ENCODE results near the gene DCP1A.

Gene DCP1A

DNA sequence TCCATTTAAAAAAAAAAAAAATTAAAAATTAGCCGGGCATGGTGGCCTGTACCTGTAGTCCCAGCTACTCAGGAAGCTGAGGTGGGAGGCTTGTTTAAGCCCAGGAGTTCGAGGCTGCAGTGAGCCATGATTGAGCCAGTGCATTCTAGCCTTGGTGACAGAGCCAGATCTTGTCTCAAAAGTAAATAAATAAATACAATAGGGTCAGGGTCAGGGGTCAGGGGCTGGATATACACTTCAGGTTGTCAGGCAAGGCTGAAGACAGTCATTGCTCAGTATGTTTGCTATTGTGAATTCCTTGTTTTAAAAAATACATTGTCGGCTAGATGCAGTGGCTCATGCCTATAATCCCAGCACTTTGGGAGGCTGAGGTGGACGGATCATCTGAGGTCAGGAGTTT, 83.4 kb downstream of the DCP1A start:
- TF ChIP-seq, protein P1, sequence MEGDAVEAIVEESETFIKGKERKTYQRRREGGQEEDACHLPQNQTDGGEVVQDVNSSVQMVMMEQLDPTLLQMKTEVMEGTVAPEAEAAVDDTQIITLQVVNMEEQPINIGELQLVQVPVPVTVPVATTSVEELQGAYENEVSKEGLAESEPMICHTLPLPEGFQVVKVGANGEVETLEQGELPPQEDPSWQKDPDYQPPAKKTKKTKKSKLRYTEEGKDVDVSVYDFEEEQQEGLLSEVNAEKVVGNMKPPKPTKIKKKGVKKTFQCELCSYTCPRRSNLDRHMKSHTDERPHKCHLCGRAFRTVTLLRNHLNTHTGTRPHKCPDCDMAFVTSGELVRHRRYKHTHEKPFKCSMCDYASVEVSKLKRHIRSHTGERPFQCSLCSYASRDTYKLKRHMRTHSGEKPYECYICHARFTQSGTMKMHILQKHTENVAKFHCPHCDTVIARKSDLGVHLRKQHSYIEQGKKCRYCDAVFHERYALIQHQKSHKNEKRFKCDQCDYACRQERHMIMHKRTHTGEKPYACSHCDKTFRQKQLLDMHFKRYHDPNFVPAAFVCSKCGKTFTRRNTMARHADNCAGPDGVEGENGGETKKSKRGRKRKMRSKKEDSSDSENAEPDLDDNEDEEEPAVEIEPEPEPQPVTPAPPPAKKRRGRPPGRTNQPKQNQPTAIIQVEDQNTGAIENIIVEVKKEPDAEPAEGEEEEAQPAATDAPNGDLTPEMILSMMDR (IDR thresholded peaks at IDR 0.05; ENCODE audit: insufficient read depth, low read length), result no peak
- TF ChIP-seq POLR2AphosphoS5 (IDR thresholded peaks at IDR 0.05; ENCODE audit: low read depth), result no peak
- no peak for TF ChIP-seq SPI1 (IDR thresholded peaks at IDR 0.05; ENCODE audit: borderline replicate concordance, low read depth)
- no peak for TF ChIP-seq GABPA (IDR thresholded peaks at IDR 0.05; ENCODE audit: low read depth)
- TF ChIP-seq, protein P2, sequence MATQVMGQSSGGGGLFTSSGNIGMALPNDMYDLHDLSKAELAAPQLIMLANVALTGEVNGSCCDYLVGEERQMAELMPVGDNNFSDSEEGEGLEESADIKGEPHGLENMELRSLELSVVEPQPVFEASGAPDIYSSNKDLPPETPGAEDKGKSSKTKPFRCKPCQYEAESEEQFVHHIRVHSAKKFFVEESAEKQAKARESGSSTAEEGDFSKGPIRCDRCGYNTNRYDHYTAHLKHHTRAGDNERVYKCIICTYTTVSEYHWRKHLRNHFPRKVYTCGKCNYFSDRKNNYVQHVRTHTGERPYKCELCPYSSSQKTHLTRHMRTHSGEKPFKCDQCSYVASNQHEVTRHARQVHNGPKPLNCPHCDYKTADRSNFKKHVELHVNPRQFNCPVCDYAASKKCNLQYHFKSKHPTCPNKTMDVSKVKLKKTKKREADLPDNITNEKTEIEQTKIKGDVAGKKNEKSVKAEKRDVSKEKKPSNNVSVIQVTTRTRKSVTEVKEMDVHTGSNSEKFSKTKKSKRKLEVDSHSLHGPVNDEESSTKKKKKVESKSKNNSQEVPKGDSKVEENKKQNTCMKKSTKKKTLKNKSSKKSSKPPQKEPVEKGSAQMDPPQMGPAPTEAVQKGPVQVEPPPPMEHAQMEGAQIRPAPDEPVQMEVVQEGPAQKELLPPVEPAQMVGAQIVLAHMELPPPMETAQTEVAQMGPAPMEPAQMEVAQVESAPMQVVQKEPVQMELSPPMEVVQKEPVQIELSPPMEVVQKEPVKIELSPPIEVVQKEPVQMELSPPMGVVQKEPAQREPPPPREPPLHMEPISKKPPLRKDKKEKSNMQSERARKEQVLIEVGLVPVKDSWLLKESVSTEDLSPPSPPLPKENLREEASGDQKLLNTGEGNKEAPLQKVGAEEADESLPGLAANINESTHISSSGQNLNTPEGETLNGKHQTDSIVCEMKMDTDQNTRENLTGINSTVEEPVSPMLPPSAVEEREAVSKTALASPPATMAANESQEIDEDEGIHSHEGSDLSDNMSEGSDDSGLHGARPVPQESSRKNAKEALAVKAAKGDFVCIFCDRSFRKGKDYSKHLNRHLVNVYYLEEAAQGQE (IDR thresholded peaks at IDR 0.05; ENCODE audit: insufficient replicate concordance, low read depth), result no peak
- no peaks in the 10 kb centered on the region for H3K27me3 ChIP-seq (ENCODE audit: insufficient read depth, poor library complexity, severe bottlenecking)
- DNase-seq (ENCODE audit: low read depth in 1 of 2, low spot score in 1 of 2), result no peak
- no peak overlapping the region for H3K4me3 ChIP-seq (replicated peaks; ENCODE audit: insufficient read depth, low read length)
- no peak overlapping the region for H3K27ac ChIP-seq (replicated peaks)

DNA sequence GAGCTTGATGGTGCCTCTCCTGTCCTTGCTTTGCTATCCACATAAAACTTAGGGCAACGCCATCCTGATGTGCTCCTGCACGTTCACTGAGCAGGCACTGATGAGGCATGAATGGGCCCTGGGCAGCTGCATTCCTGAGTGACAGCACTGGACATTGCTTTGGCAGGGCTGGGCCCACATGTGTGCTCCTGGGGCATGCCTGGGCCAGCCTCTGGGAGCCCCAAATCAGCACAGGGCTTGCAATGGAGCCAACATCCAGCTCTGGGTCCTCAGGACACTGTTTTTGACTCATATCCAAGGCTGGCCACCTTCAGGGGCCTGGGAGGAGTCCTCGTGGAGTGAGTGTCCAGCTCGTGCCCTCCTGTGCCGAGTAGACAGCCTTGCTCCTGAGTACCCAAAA, 85.6 kb downstream of the DCP1A start:
- H3K27ac ChIP-seq (replicated peaks), result peak overlapping the region; percentile 18
- no peak for DNase-seq (ENCODE audit: low read depth in 1 of 2, low spot score in 1 of 2)
- TF ChIP-seq, protein P2 (IDR thresholded peaks at IDR 0.05; ENCODE audit: insufficient replicate concordance, low read depth), result no peak
- no peak for TF ChIP-seq GABPA (IDR thresholded peaks at IDR 0.05; ENCODE audit: low read depth)
- TF ChIP-seq, protein P1 (IDR thresholded peaks at IDR 0.05; ENCODE audit: insufficient read depth, low read length), result no peak
- TF ChIP-seq SPI1 (IDR thresholded peaks at IDR 0.05; ENCODE audit: borderline replicate concordance, low read depth), result no peak

DNA sequence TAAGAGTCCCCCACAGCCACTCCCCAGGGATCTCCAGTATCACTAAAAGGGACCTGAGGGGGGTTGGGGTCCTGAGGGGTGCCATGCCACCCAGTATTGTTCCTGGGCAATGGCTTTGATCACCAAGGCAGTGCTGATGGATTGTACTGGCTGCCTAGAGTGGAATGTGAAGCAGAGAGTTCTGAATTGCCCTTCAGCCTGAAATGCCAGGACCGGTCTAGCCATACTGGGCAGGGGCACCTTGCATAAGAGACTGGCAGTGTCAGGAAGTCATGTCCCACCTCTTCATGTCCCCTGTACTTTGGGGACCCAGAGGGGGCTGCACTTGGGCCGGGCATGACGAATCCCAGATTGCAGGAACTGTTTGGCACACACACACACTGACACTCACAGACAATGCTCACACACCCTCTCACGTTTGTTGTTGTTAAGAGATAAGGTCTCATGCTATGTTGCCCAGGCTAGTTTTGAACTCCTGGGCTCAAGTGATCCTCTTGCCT, 87.0 kb downstream of the DCP1A start:
- Histone ChIP-seq H3K4me3 (replicated peaks; ENCODE audit: insufficient read depth, low read length) (no peak overlapping the region), H3K27ac (replicated peaks) (no peak overlapping the region), H3K27me3 (ENCODE audit: insufficient read depth, poor library complexity, severe bottlenecking) (no peaks in the 10 kb centered on the region)
- DNase-seq (ENCODE audit: low read depth in 1 of 2, low spot score in 1 of 2), result no peak
- TF ChIP-seq, protein P2 (IDR thresholded peaks at IDR 0.05; ENCODE audit: insufficient replicate concordance, low read depth), result no peak
- TF ChIP-seq GABPA (IDR thresholded peaks at IDR 0.05; ENCODE audit: low read depth) (no peak), SPI1 (IDR thresholded peaks at IDR 0.05; ENCODE audit: borderline replicate concordance, low read depth) (no peak), POLR2AphosphoS5 (IDR thresholded peaks at IDR 0.05; ENCODE audit: low read depth) (no peak)
- TF ChIP-seq, protein P1 (IDR thresholded peaks at IDR 0.05; ENCODE audit: insufficient read depth, low read length), result no peak

More for the DNA sequence above, 85.6 kb downstream of the DCP1A start:
- Histone ChIP-seq H3K4me3 (replicated peaks; ENCODE audit: insufficient read depth, low read length) (no peak overlapping the region), H3K27me3 (ENCODE audit: insufficient read depth, poor library complexity, severe bottlenecking) (no peaks in the 10 kb centered on the region)
